Measurements from ENCODE around the gene TBCE. TPM values are rescaled to one million over a fixed set of nuclear protein-coding genes. Genes with fewer than 3 reads are reported as not detected.

The TBCE gene
- total RNA-seq, 1 experiment from 2014 or later, result 20.8 TPM

DNA sequence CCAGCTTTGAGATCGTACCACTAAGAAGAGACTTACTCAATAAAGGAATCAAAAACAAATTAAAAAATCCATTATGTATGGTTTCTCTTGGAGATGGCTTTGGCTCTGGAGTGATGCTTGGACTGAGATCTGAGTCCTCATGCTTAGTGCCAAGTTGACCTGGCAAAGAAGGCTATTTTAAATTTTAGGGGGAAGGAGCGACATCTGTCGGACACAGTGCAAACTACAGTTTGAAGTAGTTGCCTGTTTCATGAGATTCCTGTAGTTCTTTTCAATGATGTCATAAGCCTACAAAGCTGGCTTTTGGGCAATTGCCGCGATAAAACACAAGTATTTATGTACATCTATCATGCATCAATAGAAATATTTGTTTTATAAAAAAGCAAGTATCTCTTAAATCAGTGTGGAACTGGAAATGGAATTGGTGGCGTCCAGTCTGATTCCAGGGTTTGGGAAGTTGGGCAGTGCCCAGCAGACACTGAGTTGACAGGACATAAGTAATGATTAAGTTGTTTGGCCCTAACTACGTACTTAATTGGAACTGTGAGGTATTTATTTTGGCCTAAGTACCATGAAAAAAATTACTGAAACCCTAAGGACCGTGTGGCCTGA, 50.0 kb downstream of the TBCE start:
- no peak overlapping the region for H3K27ac ChIP-seq (ENCODE audit: low read depth, low read length)
- no TSS peak for BruUV-seq (replicated peaks)
- RAD21 ChIA-PET (ENCODE audit: low non-redundant PET in 1 of 2, low total read pairs in 2 of 2, uncharacterized antibody in 2 of 2, unreplicated experiment in 2 of 2), result interaction anchor here in 1 of 2 experiments (1.0 kb wide), 1 partner anchor 87 kb away, joined by 3 read pairs; the partner anchor contains the start of gene B3GALNT2

DNA sequence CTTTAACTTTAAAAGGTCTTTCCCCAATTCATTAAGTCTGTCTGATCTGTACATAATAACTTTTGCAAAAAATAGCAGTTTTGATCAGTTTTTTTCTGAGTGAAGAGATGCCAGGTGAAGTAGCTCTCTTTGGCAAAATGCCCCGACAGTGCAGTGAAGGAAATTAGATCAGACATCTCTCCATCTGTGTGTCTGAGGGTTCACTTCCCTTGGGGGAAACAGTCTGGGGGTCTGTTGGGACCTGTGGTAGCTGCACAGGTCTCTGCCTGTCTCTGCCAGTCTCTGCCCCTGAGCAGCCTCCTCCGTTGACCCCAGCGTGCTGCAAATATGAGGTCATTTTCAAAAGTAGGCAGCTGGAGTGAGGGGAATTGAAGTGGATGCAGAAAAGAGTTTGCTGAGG, 54.5 kb downstream of the TBCE start:
- CTCF ChIA-PET, result no interaction called here

More for the DNA sequence above, 50.0 kb downstream of the TBCE start:
- CTCF ChIA-PET, result interaction anchor here (0.8 to 3.7 kb wide), 14 partner anchors 9 to 320 kb away, joined by 3 to 47 read pairs (median 4); partner anchors contain the start of genes ARID4B, GGPS1 and RBM34
- no peaks in the 10 kb centered on the region for H3K27me3 ChIP-seq (ENCODE audit: insufficient read depth, low read length)
- TF ChIP-seq EZH2phosphoT487 (IDR thresholded peaks at IDR 0.05; ENCODE audit: borderline replicate concordance) (no peak), ELF1 (IDR thresholded peaks at IDR 0.05; ENCODE audit: borderline replicate concordance, low read depth) (no peak), EGR1 (IDR thresholded peaks at IDR 0.05; ENCODE audit: low read depth) (no peak), RAD21 (IDR thresholded peaks at IDR 0.05; ENCODE audit: low read depth) (peak; percentile 88)
- TF ChIP-seq, protein P1, sequence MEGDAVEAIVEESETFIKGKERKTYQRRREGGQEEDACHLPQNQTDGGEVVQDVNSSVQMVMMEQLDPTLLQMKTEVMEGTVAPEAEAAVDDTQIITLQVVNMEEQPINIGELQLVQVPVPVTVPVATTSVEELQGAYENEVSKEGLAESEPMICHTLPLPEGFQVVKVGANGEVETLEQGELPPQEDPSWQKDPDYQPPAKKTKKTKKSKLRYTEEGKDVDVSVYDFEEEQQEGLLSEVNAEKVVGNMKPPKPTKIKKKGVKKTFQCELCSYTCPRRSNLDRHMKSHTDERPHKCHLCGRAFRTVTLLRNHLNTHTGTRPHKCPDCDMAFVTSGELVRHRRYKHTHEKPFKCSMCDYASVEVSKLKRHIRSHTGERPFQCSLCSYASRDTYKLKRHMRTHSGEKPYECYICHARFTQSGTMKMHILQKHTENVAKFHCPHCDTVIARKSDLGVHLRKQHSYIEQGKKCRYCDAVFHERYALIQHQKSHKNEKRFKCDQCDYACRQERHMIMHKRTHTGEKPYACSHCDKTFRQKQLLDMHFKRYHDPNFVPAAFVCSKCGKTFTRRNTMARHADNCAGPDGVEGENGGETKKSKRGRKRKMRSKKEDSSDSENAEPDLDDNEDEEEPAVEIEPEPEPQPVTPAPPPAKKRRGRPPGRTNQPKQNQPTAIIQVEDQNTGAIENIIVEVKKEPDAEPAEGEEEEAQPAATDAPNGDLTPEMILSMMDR (IDR thresholded peaks at IDR 0.05 in 2 of 3, conservative IDR thresholded peaks at IDR 0.05 in 1 of 3; ENCODE audit: borderline replicate concordance in 1 of 3, insufficient read depth in 1 of 3, low read depth in 2 of 3, low read length in 2 of 3), result peak; percentile 78 to 87 (median 79); a peak in 5 of 6 replicates
- 0 out of 4 replicates have a peak, but pooled peaks cover 0 to 3% of the 10 kb centered on the region in 2 experiments for H3K36me3 ChIP-seq (ENCODE audit: control insufficient read depth in 1 of 2, insufficient read depth in 2 of 2, low read length in 2 of 2)
- no peaks in the 10 kb centered on the region; the same call in 1 of the 2 replicates for H3K79me2 ChIP-seq (ENCODE audit: insufficient read depth, low read length)
- H4K20me1 ChIP-seq (ENCODE audit: insufficient read depth), result no peaks in the 10 kb centered on the region
- H3K4me2 ChIP-seq (ENCODE audit: low read length), result no peak overlapping the region
- H2AFZ ChIP-seq (ENCODE audit: low read depth, low read length, poor library complexity, severe bottlenecking), result no peak overlapping the region
- intact Hi-C loops (cut with micrococcal nuclease), result loop anchor here (1.0 to 10.0 kb wide), 6 partner anchors 164 to 1302 kb away; partner anchors contain the start of gene RBM34
- no peak overlapping the region for H3K4me3 ChIP-seq (replicated peaks in 1 of 2; ENCODE audit: low read depth in 1 of 2, low read length in 2 of 2)
- peaks cover 2 to 10% of the 10 kb centered on the region in 2 experiments; a peak in 2 of 4 replicates for H3K4me1 ChIP-seq (ENCODE audit: control insufficient read depth in 1 of 2, insufficient read depth in 2 of 2, low read length in 2 of 2)
- ATAC-seq (peak; percentile 75), DNase-seq (ENCODE audit: low read depth, low spot score) (no peak)
- no peaks in the 10 kb centered on the region for H3K9me3 ChIP-seq (ENCODE audit: control insufficient read depth in 1 of 2, insufficient read depth in 1 of 2, low read depth in 1 of 2, low read length in 2 of 2)
- no peaks in the 10 kb centered on the region for H3K9me2 ChIP-seq (ENCODE audit: insufficient read depth)
- H3K9ac ChIP-seq (ENCODE audit: low read length), result no peak overlapping the region
- POLR2A ChIA-PET, result no interaction called here

More for the DNA sequence above, 54.5 kb downstream of the TBCE start:
- ATAC-seq (no peak), DNase-seq (ENCODE audit: low read depth, low spot score) (no peak)
- Histone ChIP-seq H3K27me3 (ENCODE audit: insufficient read depth, low read length) (no peaks in the 10 kb centered on the region), H3K36me3 (ENCODE audit: control insufficient read depth in 1 of 2, insufficient read depth in 2 of 2, low read length in 2 of 2) (no peaks in the 10 kb centered on the region), H3K27ac (ENCODE audit: low read depth, low read length) (no peak overlapping the region), H3K9me2 (ENCODE audit: insufficient read depth) (no peaks in the 10 kb centered on the region), H3K4me3 (replicated peaks in 1 of 2; ENCODE audit: low read depth in 1 of 2, low read length in 2 of 2) (no peak overlapping the region), H3K4me2 (ENCODE audit: low read length) (no peak overlapping the region), H4K20me1 (ENCODE audit: insufficient read depth) (no peaks in the 10 kb centered on the region), H2AFZ (ENCODE audit: low read depth, low read length, poor library complexity, severe bottlenecking) (no peak overlapping the region), H3K79me2 (ENCODE audit: insufficient read depth, low read length) (no peaks in the 10 kb centered on the region; the same call in 1 of the 2 replicates), H3K9me3 (ENCODE audit: control insufficient read depth in 1 of 2, insufficient read depth in 1 of 2, low read depth in 1 of 2, low read length in 2 of 2) (no peaks in the 10 kb centered on the region), H3K4me1 (ENCODE audit: control insufficient read depth in 1 of 2, insufficient read depth in 2 of 2, low read length in 2 of 2) (peaks cover 0 to 2% of the 10 kb centered on the region in 2 experiments; a peak in 1 of 4 replicates), H3K9ac (ENCODE audit: low read length) (no peak overlapping the region)
- POLR2A ChIA-PET, result no interaction called here
- RAD21 ChIA-PET (ENCODE audit: low non-redundant PET in 1 of 2, low total read pairs in 2 of 2, uncharacterized antibody in 2 of 2, unreplicated experiment in 2 of 2), result no interaction called here
- TF ChIP-seq JUND (IDR thresholded peaks at IDR 0.05), result no peak
- TF ChIP-seq YY1 (IDR thresholded peaks at IDR 0.05; ENCODE audit: extremely low read depth, insufficient replicate concordance, low read depth, low read length), result no peak
- BruUV-seq (replicated peaks), result no TSS peak
- intact Hi-C loops (cut with micrococcal nuclease), result no loop called here

Data from HCT116 (cell line).